Neural cell (in vitro differentiated cells): ENCODE results near the gene CCDC158.

Source experiments
- EP300 ChIP-seq: fragments of 450-650 bp; conservative IDR thresholded peaks from 2 replicates; pipeline ENCODE4 v1.6.1; 2014; ENCODE audit warnings: antibody characterized with exemption, mild to moderate bottlenecking, moderate library complexity; ENCODE audit not compliant: poor library complexity, severe bottlenecking
- EZH2 ChIP-seq: fragments of 200-600, 300-800 bp; shearing (Covaris generic), sonication (generic); IDR thresholded peaks from 2 replicates; pipeline ENCODE4 v1.6.1; 2014; ENCODE audit warnings: antibody characterized with exemption, low read length, borderline replicate concordance, mild to moderate bottlenecking; ENCODE audit not compliant: insufficient read depth, poor library complexity, severe bottlenecking
- MXI1 ChIP-seq: fragments of 450-650 bp; conservative IDR thresholded peaks from 2 replicates; pipeline ENCODE4 v1.6.1; 2014; ENCODE audit warnings: antibody characterized with exemption, mild to moderate bottlenecking; ENCODE audit not compliant: poor library complexity, severe bottlenecking
- POLR2AphosphoS5 ChIP-seq: IDR thresholded peaks from 2 replicates; pipeline ENCODE4 v1.6.1; 2012
- RAD21 ChIP-seq: fragments of 450-650 bp; conservative IDR thresholded peaks from 2 replicates; pipeline ENCODE4 v1.6.1; 2014; ENCODE audit warnings: antibody characterized with exemption, mild to moderate bottlenecking, moderate library complexity
- SMC3 ChIP-seq: fragments of 450-650 bp; conservative IDR thresholded peaks from 2 replicates; pipeline ENCODE4 v1.6.1; 2014; ENCODE audit warnings: antibody characterized with exemption, mild to moderate bottlenecking, moderate library complexity; ENCODE audit not compliant: poor library complexity
- TAF1 ChIP-seq: IDR thresholded peaks from 2 replicates; pipeline ENCODE4 v1.6.1; 2012; ENCODE audit warnings: low read depth
- TF ChIP-seq, protein P1 (sequence below): fragments of 450-650 bp; IDR thresholded peaks from 2 replicates; pipeline ENCODE4 v1.5.1; 2014; ENCODE audit warnings: antibody characterized with exemption, mild to moderate bottlenecking, moderate library complexity; ENCODE audit not compliant: poor library complexity, severe bottlenecking
- TF ChIP-seq, protein P2 (sequence below): IDR thresholded peaks from 2 replicates; pipeline ENCODE4 v1.6.1; 2012; ENCODE audit warnings: borderline replicate concordance

- TF ChIP-seq, protein P1, sequence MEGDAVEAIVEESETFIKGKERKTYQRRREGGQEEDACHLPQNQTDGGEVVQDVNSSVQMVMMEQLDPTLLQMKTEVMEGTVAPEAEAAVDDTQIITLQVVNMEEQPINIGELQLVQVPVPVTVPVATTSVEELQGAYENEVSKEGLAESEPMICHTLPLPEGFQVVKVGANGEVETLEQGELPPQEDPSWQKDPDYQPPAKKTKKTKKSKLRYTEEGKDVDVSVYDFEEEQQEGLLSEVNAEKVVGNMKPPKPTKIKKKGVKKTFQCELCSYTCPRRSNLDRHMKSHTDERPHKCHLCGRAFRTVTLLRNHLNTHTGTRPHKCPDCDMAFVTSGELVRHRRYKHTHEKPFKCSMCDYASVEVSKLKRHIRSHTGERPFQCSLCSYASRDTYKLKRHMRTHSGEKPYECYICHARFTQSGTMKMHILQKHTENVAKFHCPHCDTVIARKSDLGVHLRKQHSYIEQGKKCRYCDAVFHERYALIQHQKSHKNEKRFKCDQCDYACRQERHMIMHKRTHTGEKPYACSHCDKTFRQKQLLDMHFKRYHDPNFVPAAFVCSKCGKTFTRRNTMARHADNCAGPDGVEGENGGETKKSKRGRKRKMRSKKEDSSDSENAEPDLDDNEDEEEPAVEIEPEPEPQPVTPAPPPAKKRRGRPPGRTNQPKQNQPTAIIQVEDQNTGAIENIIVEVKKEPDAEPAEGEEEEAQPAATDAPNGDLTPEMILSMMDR, result no peak
- no peak for TF ChIP-seq POLR2AphosphoS5
- no peak for TF ChIP-seq EZH2
- no peak for TF ChIP-seq MXI1
- no peak for TF ChIP-seq RAD21
- TF ChIP-seq EP300, result no peak
- TF ChIP-seq, protein P2, sequence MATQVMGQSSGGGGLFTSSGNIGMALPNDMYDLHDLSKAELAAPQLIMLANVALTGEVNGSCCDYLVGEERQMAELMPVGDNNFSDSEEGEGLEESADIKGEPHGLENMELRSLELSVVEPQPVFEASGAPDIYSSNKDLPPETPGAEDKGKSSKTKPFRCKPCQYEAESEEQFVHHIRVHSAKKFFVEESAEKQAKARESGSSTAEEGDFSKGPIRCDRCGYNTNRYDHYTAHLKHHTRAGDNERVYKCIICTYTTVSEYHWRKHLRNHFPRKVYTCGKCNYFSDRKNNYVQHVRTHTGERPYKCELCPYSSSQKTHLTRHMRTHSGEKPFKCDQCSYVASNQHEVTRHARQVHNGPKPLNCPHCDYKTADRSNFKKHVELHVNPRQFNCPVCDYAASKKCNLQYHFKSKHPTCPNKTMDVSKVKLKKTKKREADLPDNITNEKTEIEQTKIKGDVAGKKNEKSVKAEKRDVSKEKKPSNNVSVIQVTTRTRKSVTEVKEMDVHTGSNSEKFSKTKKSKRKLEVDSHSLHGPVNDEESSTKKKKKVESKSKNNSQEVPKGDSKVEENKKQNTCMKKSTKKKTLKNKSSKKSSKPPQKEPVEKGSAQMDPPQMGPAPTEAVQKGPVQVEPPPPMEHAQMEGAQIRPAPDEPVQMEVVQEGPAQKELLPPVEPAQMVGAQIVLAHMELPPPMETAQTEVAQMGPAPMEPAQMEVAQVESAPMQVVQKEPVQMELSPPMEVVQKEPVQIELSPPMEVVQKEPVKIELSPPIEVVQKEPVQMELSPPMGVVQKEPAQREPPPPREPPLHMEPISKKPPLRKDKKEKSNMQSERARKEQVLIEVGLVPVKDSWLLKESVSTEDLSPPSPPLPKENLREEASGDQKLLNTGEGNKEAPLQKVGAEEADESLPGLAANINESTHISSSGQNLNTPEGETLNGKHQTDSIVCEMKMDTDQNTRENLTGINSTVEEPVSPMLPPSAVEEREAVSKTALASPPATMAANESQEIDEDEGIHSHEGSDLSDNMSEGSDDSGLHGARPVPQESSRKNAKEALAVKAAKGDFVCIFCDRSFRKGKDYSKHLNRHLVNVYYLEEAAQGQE, result no peak
- no peak for TF ChIP-seq TAF1
- no peak for TF ChIP-seq SMC3
These were observed 153.1 kb downstream of the CCDC158 start for GRCh38 chr4:76267811-76268210.
